GM04504 (cell line): ENCODE measurements around the gene SUGCT.
"Not testable (repeated sequence)": the region's sequence is repeated elsewhere in the genome, so short reads cannot be mapped to it uniquely, and the experiment has no call there.

Source experiments
- DNase-seq: peaks from one replicate; pipeline ENCODE4 v3.0.0-alpha.2; 2012; ENCODE audit warnings: low read depth

SUGCT gene

DNA sequence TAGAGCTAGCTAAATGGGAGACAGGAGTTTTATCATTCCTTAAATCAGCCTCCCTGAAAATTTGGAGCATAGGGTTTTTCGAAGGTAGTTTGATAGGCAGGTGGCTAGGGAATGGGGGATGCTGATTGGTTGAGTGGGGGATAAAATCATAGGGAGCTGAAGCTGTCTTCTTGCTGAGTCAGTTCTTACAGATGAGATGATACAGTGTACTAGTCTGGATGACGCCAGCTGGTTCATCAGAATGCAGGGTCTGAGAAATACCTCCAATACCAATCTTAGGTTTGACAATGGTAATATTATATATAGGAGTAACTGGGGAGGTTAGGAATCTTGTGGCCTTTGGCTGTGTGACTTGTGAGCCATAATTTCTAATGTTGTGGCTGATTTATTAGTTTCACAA lies 271.2 kb downstream of the SUGCT start:
- no peak for DNase-seq

- DNase-seq, result no peak
These were observed 277.5 kb downstream of the SUGCT start for GRCh38 chr7:40412323-40412722.

DNA sequence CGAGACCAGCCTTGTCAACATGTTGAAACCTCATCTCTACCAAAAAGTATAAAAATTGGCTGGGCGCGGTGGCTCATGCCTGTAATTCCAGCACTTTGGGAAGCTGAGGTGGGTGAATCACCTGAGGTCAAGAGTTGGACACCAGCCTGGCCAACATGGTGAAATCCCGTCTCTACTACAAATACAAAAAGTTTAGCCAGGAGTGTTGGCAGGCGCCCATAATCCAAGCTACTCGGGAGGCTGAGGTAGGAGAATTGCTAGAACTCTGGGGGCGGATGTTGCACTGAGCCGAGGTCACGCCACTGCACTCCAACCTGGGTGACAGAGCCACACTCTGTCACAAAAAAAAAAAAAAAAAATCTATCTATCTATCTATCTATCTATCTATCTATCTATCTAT lies 279.9 kb downstream of the SUGCT start:
- DNase-seq, result not testable (repeated sequence)

DNA sequence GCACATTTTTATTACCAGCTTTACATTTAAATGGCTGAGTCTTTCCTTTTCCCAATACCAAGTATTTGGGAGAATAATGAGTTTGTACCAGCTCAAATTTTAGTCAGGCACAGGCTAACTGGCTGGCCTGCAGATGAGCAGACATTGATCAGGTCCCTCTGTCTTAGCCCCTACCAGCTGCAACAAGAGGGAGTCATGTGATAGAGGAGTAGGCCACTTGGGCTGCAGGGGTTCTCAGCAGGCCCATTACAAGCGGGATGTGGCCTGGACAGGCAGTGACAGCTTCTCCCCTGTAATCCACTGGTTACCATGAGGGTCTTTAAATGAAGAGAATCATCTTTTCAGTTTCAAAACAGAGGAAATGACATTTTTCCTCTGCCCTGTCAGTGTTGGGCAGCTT lies 283.6 kb downstream of the SUGCT start:
- no peak for DNase-seq

DNA sequence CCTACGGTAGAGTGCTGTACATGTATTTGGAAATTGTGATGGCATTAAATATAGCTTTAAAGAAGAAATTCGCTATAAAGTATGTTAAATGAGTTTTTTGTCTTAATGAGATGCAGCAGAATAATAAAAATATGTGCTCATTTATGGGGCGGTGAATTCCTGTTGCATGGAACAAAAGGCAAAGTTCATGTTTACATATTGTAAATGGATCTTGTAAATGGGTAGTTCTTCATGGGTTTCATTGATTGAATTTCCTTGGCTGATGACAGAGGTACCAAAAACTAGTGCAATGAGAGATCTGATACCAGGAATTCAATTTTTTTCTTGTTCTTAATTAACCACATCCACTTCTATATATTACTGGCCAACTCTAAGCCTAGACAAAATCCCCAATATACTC lies 284.2 kb downstream of the SUGCT start:
- no peak for DNase-seq

GRCh38 chr7:40419806-40420205 lies 285.0 kb downstream of the SUGCT start:
- DNase-seq, result no peak

DNA sequence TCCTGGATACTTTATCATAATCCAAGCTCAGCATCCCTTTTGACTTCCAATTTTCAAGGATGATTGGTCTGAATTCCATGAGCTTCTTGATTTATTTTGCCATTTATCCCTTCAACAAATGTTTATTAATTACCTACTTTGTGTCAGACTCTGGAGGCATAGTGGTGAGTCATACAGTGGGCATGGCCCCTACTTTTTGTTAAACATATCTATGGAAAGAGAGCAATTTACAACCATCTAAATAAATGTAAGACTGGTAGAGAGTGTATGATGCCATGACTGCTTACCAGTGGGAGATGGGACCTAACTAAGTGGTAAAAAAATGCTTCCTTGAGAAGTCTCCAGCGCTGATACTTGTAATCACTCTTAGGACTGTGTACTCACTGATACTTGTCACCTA lies 286.6 kb downstream of the SUGCT start:
- no peak for DNase-seq

- no peak for DNase-seq
These were observed 290.9 kb downstream of the SUGCT start for GRCh38 chr7:40425696-40426095.

GRCh38 chr7:40428421-40428820 lies 293.6 kb downstream of the SUGCT start:
- no peak for DNase-seq

GRCh38 chr7:40429826-40430225 lies 295.0 kb downstream of the SUGCT start:
- no peak for DNase-seq

DNA sequence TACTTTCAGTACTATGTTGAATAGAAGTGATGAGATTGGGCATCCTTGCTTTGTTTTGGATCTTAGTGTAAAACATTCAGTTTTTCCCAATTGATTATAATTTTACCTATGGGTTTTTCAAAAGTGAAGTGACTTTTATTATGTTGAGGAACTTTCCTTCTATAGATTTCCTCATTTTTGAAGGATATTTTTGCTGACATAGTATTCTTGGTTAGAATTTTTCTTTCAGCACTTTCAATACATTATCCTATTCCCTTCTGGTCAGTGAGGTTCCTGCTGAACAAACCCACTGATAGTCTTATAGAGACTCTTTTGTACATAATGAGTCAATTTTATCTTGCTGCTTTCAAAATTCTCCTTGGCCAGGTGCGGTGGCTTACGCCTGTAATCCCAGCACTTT lies 297.2 kb downstream of the SUGCT start:
- no peak for DNase-seq

DNA sequence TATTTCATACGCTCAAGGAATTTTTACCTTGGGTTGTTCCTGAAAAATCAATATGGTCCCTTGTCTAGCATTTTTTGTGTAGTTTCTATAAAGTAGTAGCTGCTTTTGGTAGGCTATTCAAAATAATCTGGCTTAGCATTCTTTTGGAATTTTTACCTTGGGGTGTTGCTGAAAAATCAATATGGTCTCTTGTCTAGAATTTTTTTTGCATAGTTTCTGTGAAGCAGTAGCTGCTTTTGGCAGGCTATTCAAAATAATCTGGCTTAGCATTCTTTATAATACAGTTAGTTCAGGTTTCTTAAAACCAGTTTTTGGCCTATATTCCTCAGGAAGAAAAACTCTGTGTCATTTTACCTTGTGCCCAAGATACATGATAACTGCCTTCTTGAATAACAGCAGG lies 301.9 kb downstream of the SUGCT start:
- no peak for DNase-seq

- DNase-seq, result peak; percentile 88
These were observed 302.7 kb downstream of the SUGCT start for GRCh38 chr7:40437498-40437897.

DNA sequence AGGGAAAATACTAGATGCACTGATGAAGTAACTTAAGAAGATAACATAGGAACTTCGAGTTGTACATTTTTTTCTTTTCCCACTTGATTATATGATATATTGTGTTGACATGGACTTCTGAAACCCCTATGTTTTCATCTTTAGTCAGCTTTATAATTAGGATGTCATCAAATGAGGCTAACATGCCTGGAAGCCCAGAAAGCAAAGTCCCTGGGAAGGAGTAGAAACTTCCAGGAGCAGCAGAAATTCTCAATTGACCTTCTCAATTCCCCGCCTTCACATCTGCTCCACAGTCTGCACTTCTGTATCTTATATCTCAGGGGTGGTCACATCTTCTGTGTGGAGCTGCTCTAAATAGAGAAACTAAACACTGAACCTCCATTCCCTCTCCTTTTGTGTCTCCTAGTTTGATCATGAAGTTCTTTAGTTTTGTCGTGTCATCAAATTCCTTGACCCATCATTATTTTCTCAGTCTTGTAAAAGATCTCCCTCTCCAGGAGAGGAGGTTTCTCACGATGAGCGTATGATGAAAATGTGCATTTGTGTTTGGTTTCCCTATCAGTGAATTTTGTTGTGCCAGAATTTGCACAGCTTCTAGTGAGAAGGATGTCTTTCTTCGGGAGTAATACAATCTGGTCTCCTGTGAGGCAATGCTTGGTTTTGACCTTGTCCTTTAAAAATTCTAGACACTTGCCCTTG lies 303.3 kb downstream of the SUGCT start:
- peak; percentile 13 for DNase-seq

GRCh38 chr7:40439686-40440085 lies 304.9 kb downstream of the SUGCT start:
- DNase-seq, result no peak

GRCh38 chr7:40447345-40447744 lies 312.5 kb downstream of the SUGCT start:
- no peak for DNase-seq

GRCh38 chr7:40455485-40455884 lies 320.7 kb downstream of the SUGCT start:
- no peak for DNase-seq

DNA sequence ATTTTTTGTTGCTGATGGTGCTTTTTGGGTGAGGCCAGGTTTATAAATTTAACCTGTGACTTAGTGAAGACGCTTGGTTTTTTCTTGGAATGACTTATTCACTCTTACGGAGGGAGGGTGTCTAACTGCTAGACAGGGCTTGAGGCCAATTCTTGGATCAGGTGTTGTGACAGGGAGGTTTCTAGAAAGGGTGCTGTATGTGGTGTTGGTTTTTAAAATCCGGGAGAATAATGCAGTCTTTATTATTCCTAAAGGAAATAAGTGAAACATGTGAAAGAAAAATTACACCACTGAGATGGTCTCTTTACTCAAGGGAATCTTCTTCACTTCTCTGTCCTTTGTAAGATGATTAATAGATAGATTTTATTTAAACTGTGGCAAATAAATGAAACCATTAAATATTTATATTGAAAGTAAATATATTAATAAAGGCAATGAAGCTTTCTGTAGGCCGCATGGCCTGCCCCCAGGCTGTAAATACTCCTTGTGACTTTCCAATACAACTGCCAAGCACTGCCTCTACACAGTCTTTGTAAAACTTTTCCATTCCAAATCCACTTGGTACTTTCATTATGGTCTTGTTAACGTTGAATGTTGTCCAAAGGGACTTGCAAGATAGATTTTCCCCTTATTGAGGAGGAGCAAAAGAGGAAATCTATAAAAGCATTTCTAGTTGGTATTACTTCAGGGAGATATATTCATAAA lies 323.1 kb downstream of the SUGCT start:
- no peak for DNase-seq

DNA sequence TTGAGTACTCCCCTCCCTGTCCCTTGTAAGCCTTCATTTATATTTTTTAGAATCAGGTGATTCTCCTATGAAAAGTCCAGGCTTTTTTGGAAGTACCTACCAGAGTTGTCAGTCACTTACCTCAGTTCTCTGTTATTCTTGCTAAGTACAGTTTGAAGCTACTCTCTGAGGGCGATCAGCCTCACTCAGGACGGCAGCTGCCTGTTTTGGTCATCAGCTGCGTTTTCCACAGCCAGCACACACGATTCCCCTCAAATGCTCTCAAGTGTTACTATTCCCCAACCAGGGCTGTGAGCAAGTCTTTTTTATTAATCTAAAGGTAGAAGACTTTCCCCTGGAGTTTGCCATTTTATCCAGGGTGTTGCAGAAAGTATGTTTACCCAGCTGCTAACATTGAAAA lies 328.6 kb downstream of the SUGCT start:
- DNase-seq, result no peak

DNA sequence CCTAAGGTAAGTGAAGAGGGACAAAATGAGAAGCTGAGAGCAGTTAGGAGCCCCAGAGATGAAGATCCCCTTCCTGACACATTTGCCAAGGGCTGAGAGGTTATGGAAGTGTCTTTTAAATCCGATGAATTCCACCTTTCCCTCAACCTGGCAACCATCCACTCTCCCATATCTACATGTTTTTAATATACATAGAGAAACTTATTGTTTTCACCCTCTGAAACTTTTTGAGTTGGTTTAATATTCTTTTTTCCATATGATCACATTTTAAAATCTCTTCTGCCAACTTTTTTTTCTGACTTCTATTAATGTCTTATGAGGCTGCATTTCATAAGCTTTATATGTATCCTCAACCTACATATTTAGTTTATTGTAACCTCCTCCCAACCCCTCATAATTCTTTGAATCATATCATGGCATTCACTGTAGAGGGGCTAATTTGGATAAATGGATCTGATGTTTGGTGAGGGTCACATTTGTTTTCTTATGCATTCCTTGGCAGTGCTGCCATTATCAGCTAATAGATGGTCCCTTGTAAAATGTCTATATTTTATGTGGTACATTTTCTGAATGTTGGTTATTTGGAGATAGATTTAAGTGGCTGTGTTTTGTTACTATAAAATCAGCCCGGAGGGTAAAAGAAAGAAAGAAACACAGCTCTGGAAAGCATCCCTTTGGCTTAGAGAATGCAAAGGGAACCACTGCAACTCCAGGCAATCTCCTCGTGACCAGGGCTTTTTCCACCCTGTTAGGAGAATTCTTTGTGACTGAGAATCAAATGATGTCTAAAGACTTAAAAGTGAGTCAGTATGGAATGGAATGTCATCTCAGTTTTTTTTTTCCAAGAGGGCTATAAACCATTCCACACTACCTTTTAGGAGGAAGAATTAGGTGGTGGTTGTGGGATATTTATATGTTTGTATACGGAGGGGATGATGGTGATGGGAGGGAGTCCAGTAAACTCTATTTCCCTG lies 334.4 kb downstream of the SUGCT start:
- peak; percentile 79 for DNase-seq

DNA sequence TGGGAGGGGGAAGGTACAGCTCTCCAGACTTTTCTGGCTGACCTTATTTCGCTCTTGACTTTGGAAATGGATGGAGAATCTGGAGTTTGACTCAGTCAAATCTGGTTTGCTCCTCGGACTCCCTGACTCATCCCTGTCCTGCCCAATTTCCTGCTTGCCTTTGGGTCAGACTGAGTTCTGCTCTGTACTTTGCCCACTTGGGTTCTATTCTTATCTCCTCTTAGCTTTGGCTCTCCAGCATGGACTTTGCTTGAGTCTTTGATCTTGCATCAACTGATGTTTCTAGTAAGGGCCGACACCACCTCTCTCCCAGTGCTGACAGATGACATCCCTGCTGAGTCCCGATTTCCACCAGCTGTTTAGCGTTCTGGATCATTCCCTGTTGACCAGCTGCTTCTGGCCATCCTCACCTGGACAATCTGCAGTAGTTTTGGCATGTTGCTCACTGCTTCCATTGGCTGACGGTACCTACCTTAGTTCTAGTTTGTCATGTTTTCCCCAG lies 335.3 kb downstream of the SUGCT start:
- no peak for DNase-seq

DNA sequence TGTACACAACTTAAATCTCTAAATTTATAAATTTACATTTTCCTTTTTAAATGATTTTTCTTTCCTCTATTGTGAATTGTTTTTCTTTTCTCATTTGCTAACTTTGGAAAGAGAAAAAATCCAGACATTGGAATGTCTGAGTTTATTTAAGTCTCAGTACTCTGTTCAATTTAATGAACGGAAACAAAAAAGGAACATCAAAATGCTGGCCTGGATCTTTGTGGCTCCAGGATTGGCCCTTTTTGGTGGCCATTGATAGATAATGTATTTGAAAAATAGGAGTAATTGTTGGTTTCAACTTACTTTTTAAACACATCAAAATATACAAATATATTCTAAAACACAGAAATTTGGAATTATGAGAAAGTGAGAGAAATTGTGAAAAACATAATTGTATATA lies 336.0 kb downstream of the SUGCT start:
- DNase-seq, result no peak

DNA sequence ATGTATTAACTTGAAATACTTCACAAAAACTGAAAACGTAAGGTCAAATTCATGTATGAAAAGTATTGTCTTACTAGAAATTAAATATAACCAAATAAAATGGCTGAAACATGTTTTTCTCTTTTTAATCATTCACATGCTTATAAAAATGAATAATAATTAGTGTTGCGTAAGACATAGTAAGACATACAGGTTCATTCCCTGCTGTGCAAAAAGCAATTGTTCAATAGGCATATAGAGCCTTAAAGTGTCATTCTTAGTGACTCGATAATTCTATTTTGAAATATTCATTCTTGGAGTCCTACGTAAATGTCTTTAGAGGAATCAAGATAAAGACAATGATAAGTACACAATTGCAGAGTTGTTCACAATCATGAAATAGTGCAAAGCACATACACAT lies 337.1 kb downstream of the SUGCT start:
- DNase-seq, result no peak
